22Rv1 (cell line): ENCODE results near the gene WEE2.
"Not testable (repeated sequence)": the region's sequence is repeated elsewhere in the genome, so short reads cannot be mapped to it uniquely, and the experiment has no call there.

Source experiments
- H3K27ac ChIP-seq: fragments of 450-650 bp; 2 replicates; pipeline ENCODE4 v1.5.1; 2017
- ZFX ChIP-seq: fragments of 450-650 bp; IDR thresholded peaks from 2 replicates; pipeline ENCODE4 v1.6.1; 2017; ENCODE audit warnings: antibody characterized with exemption, borderline replicate concordance
- TF ChIP-seq, protein P1 (sequence below): fragments of 450-650 bp; IDR thresholded peaks from 2 replicates; pipeline ENCODE4 v1.5.1; 2017; ENCODE audit warnings: mild to moderate bottlenecking

Gene WEE2

DNA sequence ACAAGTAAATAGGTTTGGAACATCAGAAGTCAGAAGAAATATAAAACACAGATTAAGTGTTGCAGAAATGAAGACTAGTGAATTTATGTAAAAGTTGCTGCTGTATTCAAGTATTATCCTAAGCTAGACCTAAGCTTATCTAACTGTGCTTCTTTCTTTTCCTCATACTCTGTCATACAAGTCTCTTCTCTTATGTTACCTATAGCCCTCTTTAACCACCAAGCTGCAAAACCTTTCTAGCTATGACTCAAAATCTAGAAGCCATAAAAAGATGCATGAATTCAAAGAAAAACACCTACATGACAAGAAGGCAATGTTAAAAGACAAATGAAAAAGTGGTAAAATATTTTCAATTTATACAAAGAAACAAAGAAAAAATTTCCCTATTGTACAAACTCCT is 29.1 kb upstream of the WEE2 start:
- H3K27ac ChIP-seq, result no peak overlapping the region
- TF ChIP-seq ZFX, result no peak
- TF ChIP-seq, protein P1, sequence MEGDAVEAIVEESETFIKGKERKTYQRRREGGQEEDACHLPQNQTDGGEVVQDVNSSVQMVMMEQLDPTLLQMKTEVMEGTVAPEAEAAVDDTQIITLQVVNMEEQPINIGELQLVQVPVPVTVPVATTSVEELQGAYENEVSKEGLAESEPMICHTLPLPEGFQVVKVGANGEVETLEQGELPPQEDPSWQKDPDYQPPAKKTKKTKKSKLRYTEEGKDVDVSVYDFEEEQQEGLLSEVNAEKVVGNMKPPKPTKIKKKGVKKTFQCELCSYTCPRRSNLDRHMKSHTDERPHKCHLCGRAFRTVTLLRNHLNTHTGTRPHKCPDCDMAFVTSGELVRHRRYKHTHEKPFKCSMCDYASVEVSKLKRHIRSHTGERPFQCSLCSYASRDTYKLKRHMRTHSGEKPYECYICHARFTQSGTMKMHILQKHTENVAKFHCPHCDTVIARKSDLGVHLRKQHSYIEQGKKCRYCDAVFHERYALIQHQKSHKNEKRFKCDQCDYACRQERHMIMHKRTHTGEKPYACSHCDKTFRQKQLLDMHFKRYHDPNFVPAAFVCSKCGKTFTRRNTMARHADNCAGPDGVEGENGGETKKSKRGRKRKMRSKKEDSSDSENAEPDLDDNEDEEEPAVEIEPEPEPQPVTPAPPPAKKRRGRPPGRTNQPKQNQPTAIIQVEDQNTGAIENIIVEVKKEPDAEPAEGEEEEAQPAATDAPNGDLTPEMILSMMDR, result no peak

DNA sequence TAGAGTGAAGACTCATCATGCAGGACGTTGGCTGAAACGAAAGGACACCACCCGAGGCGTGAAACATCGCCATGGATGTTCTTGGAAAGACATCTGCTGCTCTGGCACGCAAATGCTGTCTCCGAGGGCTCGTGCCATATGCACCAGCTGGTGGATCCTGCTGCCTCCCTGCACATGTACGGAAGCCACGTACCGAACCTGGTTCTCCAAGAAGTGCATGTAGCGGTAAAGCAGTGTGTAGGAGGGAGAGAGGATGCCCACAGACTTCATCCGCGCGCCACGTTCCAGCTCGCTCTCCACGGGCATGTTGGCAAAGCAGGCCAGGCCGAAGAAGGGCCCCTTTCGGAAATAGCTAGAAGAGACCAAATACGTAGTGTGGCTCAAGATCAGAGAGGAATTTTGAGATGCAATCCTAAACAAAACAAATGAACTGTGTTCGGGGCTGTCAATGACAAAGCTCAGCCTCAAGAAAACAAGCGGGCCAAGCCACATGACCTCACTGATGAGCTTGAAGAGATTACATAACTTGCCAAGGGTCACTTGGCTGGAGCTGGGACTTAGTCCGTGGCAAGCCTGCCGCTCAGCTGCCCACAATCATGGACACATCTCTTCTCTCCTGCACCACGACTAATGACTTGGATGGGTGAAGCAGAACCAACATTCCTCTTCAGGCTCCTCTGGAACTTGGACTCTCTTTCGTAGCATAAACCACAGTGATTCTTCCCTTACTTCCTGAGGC is 22.7 kb upstream of the WEE2 start:
- TF ChIP-seq, protein P1, result no peak
- no peak for TF ChIP-seq ZFX
- H3K27ac ChIP-seq, result no peak overlapping the region

DNA sequence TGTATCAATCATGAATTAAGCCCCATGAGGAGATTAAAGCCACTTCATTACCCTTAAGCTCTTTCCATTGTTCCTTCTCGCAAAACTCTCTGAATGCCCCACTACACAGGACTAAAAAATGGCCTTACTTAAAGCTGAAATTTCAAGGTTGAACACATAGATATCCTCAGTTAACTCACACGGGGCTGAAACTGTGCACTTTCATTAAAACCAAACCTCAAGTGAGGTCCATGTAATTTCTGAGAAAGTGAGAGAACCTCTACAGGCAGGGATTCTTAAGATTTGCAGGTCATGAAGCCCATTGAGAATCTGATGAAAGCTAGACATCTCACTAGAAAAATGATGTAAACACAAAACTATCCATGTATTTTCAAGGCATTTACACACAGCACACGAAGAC is 22.1 kb upstream of the WEE2 start:
- no peak for TF ChIP-seq ZFX
- TF ChIP-seq, protein P1, result no peak
- no peak overlapping the region for H3K27ac ChIP-seq

DNA sequence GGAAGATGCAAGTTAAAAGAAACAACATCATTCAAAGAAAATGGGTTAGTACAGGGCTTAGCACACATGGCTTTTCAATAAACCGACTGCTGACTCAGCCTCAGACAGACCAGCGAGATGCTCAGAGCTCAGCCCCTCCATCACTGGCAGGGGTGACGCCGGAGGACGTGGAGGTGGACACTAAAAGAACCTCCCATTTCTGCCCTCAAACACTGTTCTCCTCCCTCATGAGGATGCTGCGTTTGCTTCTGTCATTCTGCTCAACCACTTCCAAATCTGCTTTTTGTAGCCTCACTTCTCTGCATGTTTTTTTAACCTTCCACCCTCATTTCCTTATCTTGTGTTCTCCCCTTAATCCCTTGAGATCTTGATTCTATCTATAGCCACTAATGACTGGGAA is 21.5 kb upstream of the WEE2 start:
- H3K27ac ChIP-seq, result no peak overlapping the region
- TF ChIP-seq, protein P1, result no peak
- no peak for TF ChIP-seq ZFX

DNA sequence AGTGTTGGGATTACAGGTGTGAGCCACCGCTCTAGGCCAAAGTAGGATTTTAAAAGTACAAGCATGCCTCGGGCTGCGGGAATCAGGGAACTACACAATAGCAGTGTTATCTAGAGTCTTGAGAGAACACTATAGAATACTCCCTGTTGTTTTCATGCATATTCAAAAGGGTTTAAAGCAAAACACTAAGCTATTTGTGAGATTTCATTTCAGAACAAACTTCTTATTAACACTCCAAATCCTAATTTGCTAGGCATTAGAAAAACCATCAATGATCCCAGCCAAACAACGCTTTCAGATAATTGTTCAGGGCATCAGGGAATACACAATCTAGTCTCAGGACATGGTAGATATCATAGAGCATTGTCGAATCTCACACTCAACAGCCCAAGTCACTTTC is 20.1 kb upstream of the WEE2 start:
- H3K27ac ChIP-seq, result no peak overlapping the region
- TF ChIP-seq ZFX, result no peak
- TF ChIP-seq, protein P1, result no peak

DNA sequence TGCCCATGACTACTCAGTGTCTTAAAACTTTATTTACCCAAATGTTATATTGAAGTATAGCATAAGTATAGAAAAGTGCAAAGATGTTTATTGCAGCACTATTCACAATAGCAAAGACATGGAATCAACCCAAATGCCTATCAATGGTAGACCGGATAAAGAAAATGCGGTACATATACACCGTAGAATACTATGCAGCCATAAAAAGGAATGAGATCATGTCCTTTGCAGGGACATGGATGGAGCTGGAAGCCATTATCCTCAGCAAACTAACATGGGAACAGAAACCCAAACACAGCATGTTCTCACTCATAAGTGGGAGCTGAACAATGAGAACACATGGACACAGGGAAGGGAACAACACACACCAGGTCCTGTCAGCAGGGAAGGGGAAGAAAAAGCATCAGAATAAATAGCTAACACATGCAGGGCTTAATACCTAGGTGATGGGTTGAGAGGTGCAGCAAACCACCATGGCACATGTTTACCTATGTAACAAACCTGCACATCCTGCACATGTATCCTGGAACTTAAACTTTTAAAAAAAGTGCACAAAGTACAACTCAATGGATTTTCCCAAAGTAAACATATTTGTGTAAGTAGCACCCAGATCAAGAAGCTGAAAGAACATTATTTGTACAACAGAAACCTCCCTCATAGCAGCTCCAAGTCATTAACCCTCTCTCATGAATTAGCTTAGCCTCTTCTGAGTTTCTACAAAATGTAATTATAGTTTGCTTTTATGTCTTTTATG is 18.9 kb upstream of the WEE2 start:
- H3K27ac ChIP-seq, result not testable (repeated sequence)

DNA sequence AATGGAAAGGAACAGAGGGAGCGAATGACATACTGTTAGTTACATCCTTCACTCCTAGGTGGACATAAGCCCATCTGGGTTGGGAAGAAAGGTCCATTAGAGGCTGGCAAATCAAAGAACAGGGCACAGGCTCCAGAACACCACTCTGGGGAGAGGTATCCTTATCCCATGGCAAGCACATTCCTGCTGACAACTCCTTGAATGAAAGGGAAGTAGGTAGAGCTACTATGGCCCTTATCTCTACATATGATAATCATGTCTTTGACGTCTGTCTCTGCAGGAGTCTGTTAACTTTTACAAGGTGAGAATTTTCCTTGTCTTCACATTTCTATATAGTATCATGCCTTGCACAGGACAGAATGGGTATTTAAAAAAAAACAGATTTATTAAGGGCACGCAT is 16.6 kb upstream of the WEE2 start:
- TF ChIP-seq, protein P1, result no peak
- TF ChIP-seq ZFX, result no peak
- no peak overlapping the region for H3K27ac ChIP-seq
